Effector memory CD4-positive, alpha-beta T cell (primary cell): ENCODE measurements around the gene HACE1.
A peak's percentile ranks its signal among the peaks of the same experiment; 100 is the strongest.

Source experiments
- DNase-seq, 3 donors: peaks; one replicate each; pipeline ENCODE4 v3.0.0-alpha.2; 2020
- H3K27ac ChIP-seq: 2 replicates; pipeline ENCODE4 v1.7.0; 2013; ENCODE audit warnings: mild to moderate bottlenecking, low read length, moderate library complexity; ENCODE audit not compliant: insufficient read depth, poor library complexity, severe bottlenecking
- H3K27me3 ChIP-seq: replicated peaks from 2 replicates; pipeline ENCODE4 v1.7.0; 2013; ENCODE audit warnings: mild to moderate bottlenecking, low read length; ENCODE audit not compliant: insufficient read depth, control insufficient read depth, poor library complexity, severe bottlenecking
- H3K36me3 ChIP-seq: 2 replicates; pipeline ENCODE4 v1.7.0; 2013; ENCODE audit warnings: mild to moderate bottlenecking, low read length, moderate library complexity; ENCODE audit not compliant: control insufficient read depth, insufficient read depth
- H3K4me1 ChIP-seq: 2 replicates; pipeline ENCODE4 v1.7.0; 2013; ENCODE audit warnings: low read length, mild to moderate bottlenecking; ENCODE audit not compliant: control insufficient read depth, insufficient read depth, poor library complexity, severe bottlenecking
- H3K4me3 ChIP-seq: 2 replicates; pipeline ENCODE4 v1.7.0; 2013; ENCODE audit warnings: low read length, low read depth, mild to moderate bottlenecking; ENCODE audit not compliant: insufficient read depth, poor library complexity, severe bottlenecking
- H3K9me3 ChIP-seq: 2 replicates; pipeline ENCODE4 v1.7.0; 2013; ENCODE audit warnings: mild to moderate bottlenecking, low read length, moderate library complexity; ENCODE audit not compliant: control insufficient read depth

Gene HACE1

GRCh38 chr6:104711371-104711770 lies 148.3 kb downstream of the HACE1 start:
- Histone ChIP-seq H3K36me3 (no peaks in the 10 kb centered on the region), H3K9me3 (no peaks in the 10 kb centered on the region), H3K4me3 (no peak overlapping the region), H3K4me1 (no peaks in the 10 kb centered on the region), H3K27me3 (no peaks in the 10 kb centered on the region), H3K27ac (no peak overlapping the region)
- DNase-seq, result no peak

- H3K27ac ChIP-seq, result no peak overlapping the region
- no peaks in the 10 kb centered on the region for H3K36me3 ChIP-seq
- no peak overlapping the region for H3K4me3 ChIP-seq
- no peaks in the 10 kb centered on the region for H3K27me3 ChIP-seq
- no peaks in the 10 kb centered on the region for H3K4me1 ChIP-seq
- no peak for DNase-seq
- H3K9me3 ChIP-seq, result no peaks in the 10 kb centered on the region
Measured at GRCh38 chr6:104710543-104711335, 149.0 kb downstream of the HACE1 start.

GRCh38 chr6:104705916-104706442 lies 153.7 kb downstream of the HACE1 start:
- H3K9me3 ChIP-seq, result no peaks in the 10 kb centered on the region
- no peaks in the 10 kb centered on the region for H3K36me3 ChIP-seq
- peaks cover 15% of the 10 kb centered on the region for H3K4me1 ChIP-seq
- no peak overlapping the region for H3K4me3 ChIP-seq
- no peak overlapping the region for H3K27ac ChIP-seq
- DNase-seq, result no peak
- no peaks in the 10 kb centered on the region for H3K27me3 ChIP-seq

GRCh38 chr6:104705095-104705707 lies 154.5 kb downstream of the HACE1 start:
- peak; percentile 16 to 19 (median 16) for DNase-seq
- no peak overlapping the region for H3K27ac ChIP-seq
- no peaks in the 10 kb centered on the region for H3K27me3 ChIP-seq
- peaks cover 15% of the 10 kb centered on the region for H3K4me1 ChIP-seq
- peak overlapping the region; percentile 27 for H3K4me3 ChIP-seq
- no peaks in the 10 kb centered on the region for H3K9me3 ChIP-seq
- no peaks in the 10 kb centered on the region for H3K36me3 ChIP-seq

- H3K4me1 ChIP-seq, result peaks cover 15% of the 10 kb centered on the region
Measured at GRCh38 chr6:104704191-104704590, 155.5 kb downstream of the HACE1 start.

GRCh38 chr6:104702126-104702841 lies 157.4 kb downstream of the HACE1 start:
- Histone ChIP-seq H3K27me3 (no peaks in the 10 kb centered on the region), H3K4me1 (peaks cover 15% of the 10 kb centered on the region), H3K27ac (no peak overlapping the region), H3K36me3 (no peaks in the 10 kb centered on the region), H3K4me3 (no peak overlapping the region), H3K9me3 (no peaks in the 10 kb centered on the region)
- DNase-seq, result no peak

More at GRCh38 chr6:104704191-104704590, 155.5 kb downstream of the HACE1 start:
- no peak for DNase-seq
- H3K4me3 ChIP-seq, result no peak overlapping the region
- H3K36me3 ChIP-seq, result no peaks in the 10 kb centered on the region
- H3K9me3 ChIP-seq, result no peaks in the 10 kb centered on the region
- H3K27me3 ChIP-seq, result no peaks in the 10 kb centered on the region
- no peak overlapping the region for H3K27ac ChIP-seq

GRCh38 chr6:104700371-104701185 lies 159.1 kb downstream of the HACE1 start:
- Histone ChIP-seq H3K4me3 (no peak overlapping the region), H3K27ac (no peak overlapping the region), H3K9me3 (no peaks in the 10 kb centered on the region), H3K4me1 (peaks cover 14% of the 10 kb centered on the region), H3K27me3 (no peaks in the 10 kb centered on the region), H3K36me3 (no peaks in the 10 kb centered on the region)
- DNase-seq, result no peak

GRCh38 chr6:104699593-104700329 lies 160.0 kb downstream of the HACE1 start:
- Histone ChIP-seq H3K27ac (no peak overlapping the region), H3K27me3 (no peaks in the 10 kb centered on the region), H3K4me3 (no peak overlapping the region), H3K36me3 (no peaks in the 10 kb centered on the region), H3K4me1 (peaks cover 12% of the 10 kb centered on the region), H3K9me3 (no peaks in the 10 kb centered on the region)
- DNase-seq, result no peak

GRCh38 chr6:104698979-104699378 lies 160.7 kb downstream of the HACE1 start:
- Histone ChIP-seq H3K27me3 (no peaks in the 10 kb centered on the region), H3K4me1 (peaks cover 5% of the 10 kb centered on the region), H3K27ac (no peak overlapping the region), H3K36me3 (no peaks in the 10 kb centered on the region), H3K4me3 (no peak overlapping the region), H3K9me3 (no peaks in the 10 kb centered on the region)
- no peak for DNase-seq
